Esophagus muscularis mucosa (tissue), 4 donors: ENCODE data around the gene RGL3. TPM values are rescaled to one million over a fixed set of nuclear protein-coding genes. Genes with fewer than 3 reads are reported as not detected.
A peak's percentile ranks its signal among the peaks of the same experiment; 100 is the strongest.
"Not testable (repeated sequence)": the region's sequence is repeated elsewhere in the genome, so short reads cannot be mapped to it uniquely, and the experiment has no call there.

ENCODE experiments used
- DNase-seq: peaks from one replicate; pipeline ENCODE4 v3.0.0-alpha.2; 2017; ENCODE audit errors: extremely low spot score
- H3K27ac ChIP-seq, 4 donors: fragments of 200-600 bp; sonication (generic); replicated peaks in 1 of 4; 1 replicate in 3 of 4; 2 replicates in 1 of 4; pipeline ENCODE4 v1.5.1; 2016 to 2019; ENCODE audit warnings: mild to moderate bottlenecking in 1 of 4
- H3K27me3 ChIP-seq, 4 donors: fragments of 200-600 bp; sonication (generic); one replicate each; pipeline versions ENCODE4 v1.5.1 to v1.6.0; 2016 to 2019
- H3K36me3 ChIP-seq, 4 donors: fragments of 200-600 bp; sonication (generic); one replicate each; pipeline ENCODE4 v1.5.1; 2016 to 2019
- H3K4me1 ChIP-seq, 4 donors: fragments of 200-600 bp; sonication (generic); one replicate each; pipeline ENCODE4 v1.5.1; 2016 to 2019
- H3K4me3 ChIP-seq, 4 donors: fragments of 200-600 bp; sonication (generic); 1 replicate in 2 of 4; 2 replicates in 2 of 4; pipeline ENCODE4 v1.5.1; 2016 to 2019; ENCODE audit warnings: mild to moderate bottlenecking in 4 of 4, moderate library complexity in 1 of 4
- H3K9me3 ChIP-seq, 4 donors: fragments of 200-600 bp; sonication (generic); 1 replicate in 3 of 4; 2 replicates in 1 of 4; pipeline ENCODE4 v1.5.1; 2016 to 2019
- EP300 ChIP-seq: sonication (generic); formaldehyde crosslinking; IDR thresholded peaks from one replicate; pipeline ENCODE4 v1.6.1; 2017; ENCODE audit warnings: antibody characterized with exemption
- POLR2A ChIP-seq: fragments of 450-650 bp; IDR thresholded peaks from one replicate; pipeline ENCODE4 v1.6.1; 2017; ENCODE audit warnings: antibody characterized with exemption, moderate library complexity, mild to moderate bottlenecking, low read depth
- POLR2AphosphoS5 ChIP-seq, 2 donors: sonication (generic); formaldehyde crosslinking; IDR thresholded peaks; one replicate each; pipeline ENCODE4 v1.6.1; 2017; ENCODE audit warnings: antibody characterized with exemption in 2 of 2
- WGBS: methylation state at CpG from one replicate; pipeline ENCODE4 v1.1.5; 2018; 5-methylcytosine and 5-hydroxymethylcytosine counted together
- intact Hi-C: fragments of 100-400 bp; cut with DNase I; formaldehyde crosslinking; loops from one replicate; pipeline ENCODE4 v1.15.1; 2023
- total RNA-seq, 4 donors: library from RNA; depleted of rRNA; stranded (reverse); fragments of >200 nt; gene quantifications; one replicate each; pipeline versions ENCODE4 v1.1.0 to v1.2.1, GENCODE V29; 2016
- TF ChIP-seq, protein P1 (sequence below), 3 experiments: fragments of 200-600 bp in 2 of 3; fragments of 450-650 bp in 1 of 3; sonication (generic) in 2 of 3; IDR thresholded peaks; one replicate each; pipeline ENCODE4 v1.5.1; 2017 to 2019; ENCODE audit warnings: antibody characterized with exemption in 3 of 3, mild to moderate bottlenecking in 2 of 3, moderate library complexity in 1 of 3

RGL3 gene
- total RNA-seq, 4 donors from 2014 or later, result 1.2 to 7.9 (median 2.0) TPM

DNA sequence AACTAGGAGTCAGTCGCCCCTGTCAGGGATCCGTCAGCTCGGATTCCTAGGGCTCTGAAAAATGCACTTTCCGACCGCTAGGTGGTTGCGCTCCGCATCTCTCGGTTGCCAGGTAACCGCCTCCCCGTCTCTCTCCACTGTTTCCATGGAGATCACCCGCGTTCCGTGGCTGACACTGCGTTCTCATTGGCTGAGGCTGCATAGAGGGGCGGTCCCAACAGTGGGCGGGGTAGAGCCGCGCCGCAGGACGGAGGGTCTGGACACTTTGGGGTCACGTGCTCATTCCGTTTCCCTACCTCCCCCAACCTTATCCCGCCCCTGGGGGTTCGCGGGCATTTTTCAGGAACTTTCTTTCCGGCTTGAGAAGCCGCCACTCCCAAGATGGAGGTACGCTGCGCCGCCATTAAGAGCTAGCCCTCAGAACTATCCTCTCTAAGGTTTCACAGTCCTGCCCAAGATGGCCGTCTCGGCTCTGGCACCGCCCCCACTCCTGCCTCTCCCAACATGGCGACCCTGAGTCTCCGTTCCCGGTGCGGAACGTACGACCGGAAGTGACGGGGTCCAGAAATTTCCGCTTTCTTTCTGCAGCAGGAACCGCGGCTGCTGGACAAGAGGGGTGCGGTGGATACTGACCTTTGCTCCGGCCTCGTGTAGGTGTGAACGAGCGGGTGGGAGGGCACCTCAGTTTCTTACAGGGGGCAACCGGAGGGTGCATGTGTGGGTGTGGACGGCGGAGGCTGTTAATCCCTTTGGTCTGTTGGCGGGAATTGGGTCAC is 16.1 kb upstream of the RGL3 start, which contains the start of the genes ODAD3 and PRKCSH:
TSS of gene ODAD3 (minus strand) at position 65 of the 776 bp plus-strand sequence. CDS start 105 bp downstream, outside the sequence.
TSS of gene PRKCSH (plus strand) at position 579 of the 776 bp plus-strand sequence. CDS start 483 bp downstream, outside the sequence.
- intact Hi-C loops, result loop anchor here (5.0 to 10.0 kb wide), 2 partner anchors 53 to 70 kb away; partner anchors contain the start of genes EPOR and ZNF653
- WGBS, result 1% methylated on average over 37 of the region's 53 CpGs
- no peaks in the 10 kb centered on the region for H3K27me3 ChIP-seq
- H3K9me3 ChIP-seq, result no peaks in the 10 kb centered on the region
- peak within 1 kb of the TSS; percentile 74 to 84 (median 80) for H3K27ac ChIP-seq
- peaks cover 25 to 39% (median 37%) of the 10 kb centered on the region in 4 donors for H3K36me3 ChIP-seq
- peaks cover 17 to 27% (median 20%) of the 10 kb centered on the region in 4 donors for H3K4me1 ChIP-seq
- TF ChIP-seq POLR2AphosphoS5 (IDR thresholded peaks at IDR 0.05), result peak; percentile 95
- TF ChIP-seq POLR2A, result no peak
- TF ChIP-seq, protein P1, sequence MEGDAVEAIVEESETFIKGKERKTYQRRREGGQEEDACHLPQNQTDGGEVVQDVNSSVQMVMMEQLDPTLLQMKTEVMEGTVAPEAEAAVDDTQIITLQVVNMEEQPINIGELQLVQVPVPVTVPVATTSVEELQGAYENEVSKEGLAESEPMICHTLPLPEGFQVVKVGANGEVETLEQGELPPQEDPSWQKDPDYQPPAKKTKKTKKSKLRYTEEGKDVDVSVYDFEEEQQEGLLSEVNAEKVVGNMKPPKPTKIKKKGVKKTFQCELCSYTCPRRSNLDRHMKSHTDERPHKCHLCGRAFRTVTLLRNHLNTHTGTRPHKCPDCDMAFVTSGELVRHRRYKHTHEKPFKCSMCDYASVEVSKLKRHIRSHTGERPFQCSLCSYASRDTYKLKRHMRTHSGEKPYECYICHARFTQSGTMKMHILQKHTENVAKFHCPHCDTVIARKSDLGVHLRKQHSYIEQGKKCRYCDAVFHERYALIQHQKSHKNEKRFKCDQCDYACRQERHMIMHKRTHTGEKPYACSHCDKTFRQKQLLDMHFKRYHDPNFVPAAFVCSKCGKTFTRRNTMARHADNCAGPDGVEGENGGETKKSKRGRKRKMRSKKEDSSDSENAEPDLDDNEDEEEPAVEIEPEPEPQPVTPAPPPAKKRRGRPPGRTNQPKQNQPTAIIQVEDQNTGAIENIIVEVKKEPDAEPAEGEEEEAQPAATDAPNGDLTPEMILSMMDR (IDR thresholded peaks at IDR 0.05), result peak; percentile 72 to 94 (median 94)
- H3K4me3 ChIP-seq, result peak within 1 kb of the TSS; percentile 70 to 90 (median 76)
- peak; percentile 99 for DNase-seq

DNA sequence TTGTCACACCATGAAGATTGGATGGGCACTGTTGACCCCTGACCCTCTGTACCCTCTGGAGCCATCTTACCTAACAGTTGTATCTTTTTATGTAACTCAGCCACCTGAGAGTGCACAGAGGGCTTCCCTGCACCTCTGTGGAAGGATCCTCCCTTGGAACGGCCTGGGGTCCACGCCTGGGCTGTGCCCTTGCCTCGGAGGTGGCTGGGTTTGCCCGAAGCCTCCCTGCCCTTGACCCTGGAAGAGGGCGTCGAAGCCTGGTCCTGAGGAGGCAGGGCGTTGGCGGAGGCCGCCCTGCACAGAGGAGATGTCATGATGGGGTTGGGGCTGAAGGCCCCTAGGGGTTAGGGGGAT is 15.6 kb upstream of the RGL3 start:
- intact Hi-C loops, result loop anchor here (5.0 to 10.0 kb wide), 2 partner anchors 52 to 70 kb away; partner anchors contain the start of genes EPOR and ZNF653
- H3K27ac ChIP-seq, result peak overlapping the region; percentile 74 to 84 (median 80)
- no CpG with 5 or more reads among the region's 9 CpGs for WGBS
- peaks cover 25 to 33% (median 31%) of the 10 kb centered on the region in 4 donors for H3K36me3 ChIP-seq
- H3K27me3 ChIP-seq, result no peaks in the 10 kb centered on the region
- H3K9me3 ChIP-seq, result no peaks in the 10 kb centered on the region
- peaks cover 17 to 27% (median 20%) of the 10 kb centered on the region in 4 donors for H3K4me1 ChIP-seq
- H3K4me3 ChIP-seq, result peak overlapping the region; percentile 70 to 90 (median 76)
- TF ChIP-seq, protein P1 (IDR thresholded peaks at IDR 0.05), result no peak
- no peak for TF ChIP-seq EP300
- TF ChIP-seq POLR2A, result no peak
- DNase-seq, result no peak

DNA sequence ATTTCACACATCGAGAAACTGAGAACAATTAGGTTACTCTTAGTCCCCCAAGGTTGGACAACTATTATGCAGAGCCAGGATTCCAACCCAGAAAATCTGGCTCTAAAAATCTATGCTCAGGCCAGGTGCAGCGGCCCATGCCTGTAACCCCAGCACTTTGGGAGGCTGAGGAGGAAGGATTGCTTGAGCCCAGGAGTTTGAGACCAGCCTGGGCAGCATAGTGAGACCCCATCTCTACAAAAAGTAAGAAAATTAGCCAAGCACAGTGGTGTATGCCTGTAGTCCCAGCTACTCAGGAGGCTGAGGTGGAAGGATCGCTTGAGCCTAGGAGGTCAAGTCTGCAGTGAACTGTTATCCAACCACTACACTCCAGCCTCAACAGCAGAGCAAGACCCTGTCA is 14.4 kb upstream of the RGL3 start:
- intact Hi-C loops, result loop anchor here (10.0 kb wide), 1 partner anchor 71 kb away; the partner anchor contains the start of gene ZNF653
- not testable (repeated sequence) for H3K4me3 ChIP-seq, H3K27me3 ChIP-seq, H3K9me3 ChIP-seq, H3K27ac ChIP-seq, DNase-seq
- Histone ChIP-seq H3K4me1 (peaks cover 17 to 27% (median 20%) of the 10 kb centered on the region in 4 donors), H3K36me3 (peaks cover 18 to 23% (median 22%) of the 10 kb centered on the region in 4 donors)
- WGBS, result 96% methylated on average over 3 of the region's 3 CpGs

DNA sequence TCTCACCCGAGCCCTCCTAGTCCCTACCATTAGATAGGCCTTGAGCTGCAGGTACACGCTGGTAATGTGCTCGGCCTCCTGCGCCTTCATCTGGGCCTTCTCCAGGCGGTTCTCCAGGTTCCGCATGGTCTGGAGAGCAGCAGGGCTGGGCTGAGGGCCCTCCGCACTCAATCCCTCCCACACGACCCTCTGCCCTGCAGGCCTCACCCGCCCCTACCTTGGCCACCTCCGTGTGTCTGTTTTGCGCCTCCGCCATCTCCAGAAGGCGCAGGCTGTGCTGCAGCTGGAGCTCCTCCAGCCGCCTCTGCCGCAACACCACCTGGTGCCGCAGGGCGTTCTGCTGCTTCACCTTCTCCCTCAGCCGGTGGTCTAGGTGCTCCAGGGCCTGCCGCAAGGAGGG is 7.5 kb upstream of the RGL3 start:
- intact Hi-C loops, result no loop called here
- TF ChIP-seq POLR2AphosphoS5 (IDR thresholded peaks at IDR 0.05) (no peak), POLR2A (no peak), EP300 (no peak)
- TF ChIP-seq, protein P1 (IDR thresholded peaks at IDR 0.05), result no peak
- DNase-seq, result no peak
- H3K4me1 ChIP-seq, result peaks cover 8 to 22% (median 15%) of the 10 kb centered on the region in 4 donors
- H3K27me3 ChIP-seq, result peaks cover 0 to 26% (median 20%) of the 10 kb centered on the region in 4 donors
- no peak overlapping the region for H3K4me3 ChIP-seq
- no peak overlapping the region for H3K27ac ChIP-seq
- 95% methylated on average over 19 of the region's 19 CpGs for WGBS
- H3K9me3 ChIP-seq, result no peaks in the 10 kb centered on the region
- no peaks in the 10 kb centered on the region for H3K36me3 ChIP-seq

DNA sequence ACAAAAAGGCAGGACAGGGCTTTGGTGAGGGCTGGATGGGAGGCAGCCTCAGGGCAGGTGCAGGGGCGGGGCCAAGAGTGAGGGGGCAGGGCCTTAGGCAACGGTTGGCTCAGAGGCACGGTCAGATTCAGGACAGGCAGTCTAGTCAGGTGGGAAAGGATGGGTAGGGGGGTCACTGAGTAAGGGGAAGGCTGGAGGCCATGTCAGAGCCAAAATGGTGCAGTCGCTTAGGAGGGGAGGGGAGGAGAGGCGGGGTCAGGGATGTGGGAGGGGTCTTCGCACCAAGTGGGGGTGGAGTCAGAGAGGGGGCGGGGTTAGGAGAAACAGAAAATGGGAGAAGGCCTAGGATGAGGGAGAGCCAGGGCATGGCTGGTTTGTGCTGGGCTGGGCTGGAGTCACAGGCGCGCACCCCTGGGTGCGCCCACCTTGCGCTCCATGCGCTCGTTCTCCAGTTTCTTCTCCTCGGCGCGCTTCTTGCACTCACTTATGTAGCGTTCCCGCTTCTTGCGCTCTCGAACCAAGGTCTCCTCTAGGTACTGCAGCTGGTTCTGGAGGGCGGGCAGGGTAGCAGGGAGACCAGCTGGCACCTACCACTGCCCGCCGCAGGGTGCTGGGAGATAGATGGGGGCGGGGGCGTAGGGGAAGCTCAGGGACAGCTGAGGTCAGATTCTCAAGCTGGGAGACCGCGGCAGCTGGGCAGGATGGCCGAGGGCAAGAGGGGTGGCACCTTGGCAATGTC is 6.8 kb upstream of the RGL3 start:
- Histone ChIP-seq H3K4me1 (peaks cover 14 to 30% (median 23%) of the 10 kb centered on the region in 4 donors), H3K27ac (no peak overlapping the region), H3K9me3 (no peaks in the 10 kb centered on the region), H3K27me3 (peaks cover 0 to 34% (median 27%) of the 10 kb centered on the region in 4 donors), H3K36me3 (no peaks in the 10 kb centered on the region), H3K4me3 (no peak overlapping the region)
- 87% methylated on average over 27 of the region's 28 CpGs for WGBS
- intact Hi-C loops, result no loop called here
- no peak for DNase-seq
- TF ChIP-seq POLR2A (no peak), POLR2AphosphoS5 (IDR thresholded peaks at IDR 0.05) (no peak), EP300 (no peak)
- TF ChIP-seq, protein P1 (IDR thresholded peaks at IDR 0.05), result no peak
